Mammary epithelial cell (primary cell): ENCODE data around the gene MPEG1.
A peak's percentile ranks its signal among the peaks of the same experiment; 100 is the strongest.

Experiments
- CTCF ChIP-seq, 2 donors: IDR thresholded peaks in 1 of 2; conservative IDR thresholded peaks in 1 of 2; 2 replicates each; pipeline ENCODE4 v1.5.1; 2011 to 2012; ENCODE audit warnings: inconsistent platforms in 2 of 2, low read length in 2 of 2, mild to moderate bottlenecking in 2 of 2, control low read depth in 1 of 2, low read depth in 1 of 2; ENCODE audit not compliant: insufficient read depth in 1 of 2; ENCODE audit errors: extremely low read depth in 1 of 2
- EZH2 ChIP-seq: IDR thresholded peaks from 2 replicates; pipeline ENCODE4 v1.6.1; 2012; ENCODE audit warnings: low read length, inconsistent platforms, borderline replicate concordance

- peak; percentile 75 to 76 for TF ChIP-seq CTCF (conservative IDR thresholded peaks at IDR 0.05 in 1 of 2, IDR thresholded peaks at IDR 0.05 in 1 of 2; ENCODE audit: extremely low read depth in 1 of 2, insufficient read depth in 1 of 2, low read depth in 1 of 2, low read length in 2 of 2)
- TF ChIP-seq EZH2, result no peak
Observed at GRCh38 chr11:59182457-59183151, 30.1 kb downstream of the MPEG1 start.
